IPS-18c (cell line): Measurements from ENCODE around the gene STIMATE.

ENCODE experiments used
- H3K4me3 ChIP-seq: 2 replicates; pipeline ENCODE4 v1.7.0; 2013; ENCODE audit warnings: low read depth, mild to moderate bottlenecking, low read length, moderate library complexity; ENCODE audit not compliant: insufficient read depth
- H3K9me3 ChIP-seq: one replicate; pipeline ENCODE4 v1.6.1; 2013; ENCODE audit warnings: mild to moderate bottlenecking, low read length, moderate library complexity; ENCODE audit not compliant: control insufficient read depth, insufficient read depth

The STIMATE gene

DNA sequence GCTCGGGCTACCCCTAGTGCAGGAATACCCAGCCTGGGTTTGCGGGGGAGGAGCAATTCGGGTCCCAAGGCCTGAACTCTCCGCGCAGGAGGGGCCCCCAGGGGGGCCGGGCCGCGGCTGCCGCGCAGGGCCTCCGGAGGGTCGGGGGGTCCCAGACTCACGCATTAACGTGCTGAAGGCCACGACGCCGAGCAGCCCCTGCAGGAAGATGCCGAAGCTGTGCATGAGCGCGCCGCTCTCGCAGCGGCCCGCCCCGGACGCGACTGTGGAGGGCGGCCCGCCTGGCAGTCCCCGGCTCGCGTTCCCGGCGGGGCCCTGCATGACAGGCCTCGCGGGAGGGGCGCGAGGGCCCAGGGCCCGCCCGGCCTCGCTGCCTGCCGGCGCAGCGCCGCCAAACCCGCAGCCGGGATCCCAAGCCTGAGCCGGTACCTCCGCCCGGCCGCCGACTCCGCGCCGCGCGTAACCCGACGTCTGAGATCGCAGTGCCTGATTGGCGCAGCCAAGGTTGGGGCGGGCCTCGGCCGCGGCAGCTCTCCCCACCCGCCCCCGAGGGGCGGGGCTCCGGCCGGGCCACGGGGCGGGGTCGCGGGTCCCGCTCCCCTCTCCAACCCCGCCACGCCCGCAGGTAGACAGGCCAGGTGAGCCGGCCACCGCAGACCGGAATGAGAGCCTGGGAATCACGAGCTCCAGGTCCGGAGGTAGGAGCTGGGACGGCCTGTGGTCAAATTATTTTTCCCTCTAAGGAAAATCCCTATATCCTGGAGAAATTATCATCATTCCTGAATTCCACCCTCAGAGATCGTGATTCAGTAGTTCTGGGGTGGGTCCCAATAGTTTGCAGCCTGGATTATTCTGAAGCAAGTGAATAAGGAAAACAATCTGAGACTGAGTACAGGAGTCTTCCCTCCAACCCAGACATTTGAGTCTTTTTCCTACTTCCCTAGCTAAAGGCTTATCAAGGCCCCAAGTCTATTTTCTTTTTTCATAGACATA, at the start of gene STIMATE:
Gene STIMATE, minus strand, starts transcription at position 419 of the 993 bp plus-strand sequence. Its CDS starts 98 bp downstream, at position 321.
- no peaks in the 10 kb centered on the region for H3K9me3 ChIP-seq
- H3K4me3 ChIP-seq, result peak within 1 kb of the TSS; percentile 87

DNA sequence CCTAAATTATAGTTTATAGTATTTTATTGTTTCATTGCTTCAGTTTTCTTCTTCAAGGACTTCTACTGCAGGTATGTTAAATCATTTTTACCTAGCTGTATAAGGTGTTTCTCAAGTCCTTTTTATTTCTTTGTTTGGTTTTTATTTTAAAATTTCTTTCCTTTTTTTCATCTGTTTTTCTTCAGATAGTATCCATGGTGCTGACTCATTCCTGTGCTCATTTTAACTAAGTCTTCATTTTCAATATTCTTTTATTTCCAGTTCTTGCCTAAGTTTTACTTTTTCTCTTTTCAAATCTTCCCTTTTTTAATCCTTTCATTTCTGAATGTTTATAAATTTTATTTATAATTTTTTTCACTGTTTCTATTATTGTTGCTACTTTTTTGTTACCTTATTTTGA, 42.3 kb upstream of the STIMATE start:
- H3K9me3 ChIP-seq, result no peaks in the 10 kb centered on the region
- H3K4me3 ChIP-seq, result no peak overlapping the region

DNA sequence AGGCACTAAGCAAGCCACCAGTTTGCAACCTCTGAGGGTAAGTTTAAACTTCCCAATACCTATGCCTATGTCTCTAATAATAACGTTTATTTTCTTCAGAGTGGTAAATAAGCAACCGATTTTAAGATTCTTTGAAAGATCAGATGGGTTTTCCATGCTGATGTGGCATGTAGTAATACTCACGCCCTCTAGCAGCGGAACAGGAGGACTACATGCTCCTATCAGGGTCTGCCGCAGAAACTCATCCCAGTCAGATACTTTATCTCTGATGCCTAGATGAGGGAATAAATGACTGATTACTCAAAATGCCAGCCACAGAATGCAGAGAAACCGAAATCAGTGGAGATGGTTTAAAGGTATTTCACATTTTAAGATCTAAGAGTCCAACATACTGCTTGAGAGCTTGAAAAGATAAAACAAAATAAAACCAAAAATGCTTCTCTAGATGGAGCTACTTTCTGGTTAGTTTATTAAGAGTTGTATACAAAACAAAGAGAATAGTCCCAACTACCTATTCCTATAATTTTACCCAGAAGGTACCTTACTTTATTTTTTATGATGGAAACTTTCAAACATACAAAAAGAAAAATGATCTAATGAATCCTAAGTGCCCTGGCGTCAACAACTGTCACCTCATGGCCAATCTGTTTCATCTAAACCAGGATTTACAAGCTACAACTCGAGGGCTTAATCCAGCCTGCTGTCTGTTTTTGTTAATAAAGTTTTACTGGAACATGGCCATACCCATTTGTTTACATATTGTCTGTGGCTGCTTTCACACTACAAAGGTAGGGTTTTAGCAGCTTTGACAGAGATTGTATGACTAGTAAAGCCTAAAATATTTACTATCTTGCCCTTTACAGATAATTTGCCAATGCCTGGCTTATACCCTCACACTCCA, 37.5 kb upstream of the STIMATE start:
- no peak overlapping the region for H3K4me3 ChIP-seq
- no peaks in the 10 kb centered on the region for H3K9me3 ChIP-seq

DNA sequence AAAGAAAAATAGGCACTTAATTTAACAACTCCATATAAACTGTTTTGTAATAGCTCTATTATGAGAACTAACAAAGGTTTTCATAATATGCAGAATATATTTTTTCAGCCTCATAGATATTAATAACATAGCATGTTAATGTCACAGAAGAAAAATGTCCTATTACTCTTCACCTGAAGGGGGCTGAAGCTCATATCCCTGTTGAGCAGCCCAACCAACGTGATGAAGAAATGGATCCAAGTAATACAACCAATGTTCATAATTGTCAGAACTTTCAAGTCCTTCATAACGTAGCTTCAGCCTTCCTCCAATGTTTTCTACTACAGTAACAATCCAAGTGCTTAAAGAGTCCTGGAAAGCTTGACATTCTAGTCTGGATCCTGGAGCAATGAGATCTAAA, 34.5 kb upstream of the STIMATE start:
- H3K9me3 ChIP-seq, result no peaks in the 10 kb centered on the region
- H3K4me3 ChIP-seq, result no peak overlapping the region

DNA sequence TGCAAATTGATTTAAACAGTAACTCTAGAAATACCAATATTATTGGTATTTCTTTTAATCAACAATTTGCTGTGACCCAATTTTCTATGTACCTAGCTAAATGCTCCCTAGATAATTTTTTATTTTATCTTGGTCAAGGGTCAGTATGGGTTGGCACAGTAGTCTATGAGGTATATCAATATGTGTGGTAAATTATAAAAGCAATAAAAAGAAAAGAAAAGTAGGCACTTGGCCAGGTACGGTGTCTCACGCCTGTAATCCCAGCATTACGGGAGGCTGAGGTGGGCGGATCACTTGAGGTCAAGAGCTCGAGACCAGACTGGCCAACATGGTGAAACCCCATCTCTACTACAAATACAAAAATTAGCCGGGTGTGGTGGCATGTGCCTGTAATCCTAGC, 34.0 kb upstream of the STIMATE start:
- Histone ChIP-seq H3K4me3 (no peak overlapping the region), H3K9me3 (no peaks in the 10 kb centered on the region)

DNA sequence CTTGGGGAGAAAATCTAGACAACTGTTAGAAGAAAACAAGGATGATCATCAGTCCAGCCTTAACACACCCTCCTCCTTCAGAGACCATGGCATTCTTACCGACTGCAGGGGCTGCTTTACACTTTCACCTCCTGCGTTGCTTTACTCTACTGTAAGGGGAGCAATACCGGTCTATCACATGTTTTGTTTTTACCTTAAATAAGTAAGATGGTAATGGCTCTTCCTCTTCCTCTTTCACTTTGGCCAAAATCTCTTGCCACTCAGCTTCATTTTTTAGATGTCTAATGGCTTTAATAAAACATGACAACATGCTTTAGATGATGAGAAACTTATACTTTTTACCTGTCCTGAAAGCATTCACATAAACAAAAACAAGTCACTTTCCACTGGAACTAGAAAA, 33.4 kb upstream of the STIMATE start:
- no peaks in the 10 kb centered on the region for H3K9me3 ChIP-seq
- no peak overlapping the region for H3K4me3 ChIP-seq

DNA sequence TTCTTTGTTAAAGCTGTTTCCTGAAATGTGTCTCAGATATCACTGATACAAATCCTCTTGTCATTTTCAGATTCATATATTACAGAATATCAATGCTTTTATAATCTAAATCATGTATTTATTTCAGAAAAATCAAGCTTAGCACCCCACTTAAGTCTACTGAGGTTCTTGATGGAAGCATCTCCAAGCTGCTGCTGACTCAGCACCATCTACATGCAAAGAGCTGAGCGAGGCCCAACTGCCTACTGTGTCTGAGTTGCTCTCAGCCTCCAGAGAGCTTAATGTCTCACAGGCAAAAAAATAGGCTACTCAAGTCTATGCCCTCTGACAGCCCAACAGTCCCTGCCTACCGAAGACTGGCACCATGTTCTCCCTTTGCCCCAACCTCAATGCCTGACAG, 29.2 kb upstream of the STIMATE start:
- Histone ChIP-seq H3K9me3 (no peaks in the 10 kb centered on the region), H3K4me3 (no peak overlapping the region)

DNA sequence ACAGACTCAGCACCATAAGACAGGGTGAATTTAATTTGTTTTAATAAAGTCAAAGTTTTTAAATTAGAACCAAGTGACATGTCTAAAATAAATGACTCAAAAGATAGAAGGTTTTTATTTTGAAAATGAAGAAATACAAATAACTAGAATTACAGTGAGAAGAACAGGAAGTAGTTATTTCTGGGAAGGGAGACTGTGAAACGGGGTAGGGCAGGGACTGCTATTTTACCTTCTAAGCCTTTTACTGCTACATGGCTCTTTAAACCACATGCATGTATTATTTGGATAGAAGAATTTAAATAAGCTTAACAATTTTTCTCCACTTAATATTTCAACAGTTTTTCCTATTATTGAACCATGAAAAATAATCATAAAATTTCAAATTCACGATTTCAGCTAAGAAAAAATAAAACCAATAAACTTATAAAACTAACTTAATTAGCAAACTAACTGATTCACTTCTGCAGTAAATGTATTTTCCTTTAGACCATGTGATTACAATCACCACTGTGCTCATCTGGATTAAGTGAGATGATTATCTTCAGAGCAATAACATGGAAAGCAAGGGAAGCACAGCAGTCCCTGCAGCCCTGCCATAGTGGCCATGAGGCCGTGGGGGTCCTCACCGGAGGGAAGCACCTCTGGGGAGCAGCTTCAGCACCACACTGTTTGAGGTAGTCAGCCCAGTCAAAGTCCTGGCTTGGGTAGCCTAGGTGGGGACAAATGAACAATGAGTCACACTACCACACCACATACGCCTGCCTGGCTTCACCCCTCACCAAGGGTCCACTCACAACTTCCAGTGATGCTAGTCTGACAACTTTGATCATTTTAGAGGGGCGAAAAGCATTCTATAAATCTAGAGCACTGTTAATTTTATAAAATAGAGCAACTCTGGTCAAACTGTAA, 28.3 kb upstream of the STIMATE start:
- no peaks in the 10 kb centered on the region for H3K9me3 ChIP-seq
- no peak overlapping the region for H3K4me3 ChIP-seq

DNA sequence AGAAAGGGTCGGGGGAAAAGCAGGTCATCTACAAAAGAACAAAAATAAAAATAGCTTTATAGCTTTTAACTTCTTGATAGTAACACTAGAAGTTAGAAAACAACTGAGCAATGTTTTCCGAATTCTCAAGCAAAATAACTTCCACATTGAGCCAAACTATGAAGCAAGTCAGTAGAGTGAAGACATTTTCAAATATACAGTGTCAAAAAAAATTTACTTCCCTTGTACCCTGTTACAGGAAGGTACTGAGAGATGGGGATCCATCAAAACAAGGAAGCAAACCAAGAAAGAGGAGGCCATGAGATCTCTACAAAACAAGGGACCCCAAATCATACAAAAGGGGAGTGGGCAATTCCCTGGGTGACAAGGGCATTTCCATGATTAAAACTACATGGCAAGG, 26.6 kb upstream of the STIMATE start:
- H3K9me3 ChIP-seq, result no peaks in the 10 kb centered on the region
- no peak overlapping the region for H3K4me3 ChIP-seq

DNA sequence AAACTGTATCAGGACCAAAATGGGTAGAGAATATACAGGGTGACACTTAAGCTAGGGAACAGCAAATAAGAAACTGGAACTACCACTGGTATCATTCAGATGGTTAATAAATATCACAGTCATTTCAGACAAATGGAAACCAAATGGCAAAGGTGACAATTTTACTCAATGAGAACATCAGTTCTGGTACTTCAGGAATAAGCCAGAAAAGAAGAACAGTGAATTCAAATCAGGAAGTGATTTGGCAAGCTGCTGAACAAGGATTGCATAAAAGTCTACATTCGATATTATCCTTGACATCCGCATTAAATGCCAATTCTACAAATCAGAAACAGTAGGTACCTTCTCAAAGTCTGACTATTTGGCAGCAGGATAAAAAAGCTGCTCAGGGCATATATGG, 23.5 kb upstream of the STIMATE start:
- H3K9me3 ChIP-seq, result no peaks in the 10 kb centered on the region

DNA sequence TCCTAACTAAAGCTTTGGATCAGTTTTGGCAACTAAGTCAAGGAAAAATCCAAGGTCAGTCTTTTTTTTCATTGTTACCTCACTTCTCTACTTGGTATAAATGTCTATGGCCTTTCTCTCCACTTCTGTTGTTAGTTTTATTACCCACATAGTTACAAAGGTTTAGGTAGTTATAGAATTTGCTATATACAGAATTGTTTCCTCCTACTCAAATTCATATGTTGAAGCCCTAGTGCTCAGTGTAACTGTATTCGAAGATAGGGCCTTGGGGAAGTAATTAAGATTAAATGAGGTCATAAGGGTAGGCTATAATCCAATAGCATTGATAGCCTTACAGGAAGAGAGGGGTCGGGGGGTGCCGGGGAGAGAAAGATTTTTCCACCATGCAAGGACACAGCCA, 19.7 kb upstream of the STIMATE start:
- no peaks in the 10 kb centered on the region for H3K9me3 ChIP-seq
- H3K4me3 ChIP-seq, result no peak overlapping the region

More for the DNA sequence above, 23.5 kb upstream of the STIMATE start:
- H3K4me3 ChIP-seq, result no peak overlapping the region

DNA sequence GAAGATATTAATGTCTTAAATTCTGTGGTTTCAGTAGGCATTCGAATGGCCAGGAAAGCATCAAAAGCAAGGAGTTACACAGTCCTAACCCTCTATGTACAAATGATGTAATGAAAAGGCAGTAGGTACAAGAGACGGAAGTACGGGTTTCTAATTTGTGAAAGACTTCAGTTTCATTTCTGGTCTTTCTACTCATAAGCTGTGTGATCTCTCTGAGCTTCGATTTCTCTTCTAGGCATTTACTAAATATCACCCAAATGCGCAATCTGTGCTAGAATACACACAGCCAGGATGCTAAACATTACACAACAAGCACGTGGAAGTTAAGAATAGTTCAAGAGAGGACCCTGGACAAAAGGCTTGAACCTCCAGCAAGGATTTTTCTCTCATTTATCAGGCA, 17.9 kb upstream of the STIMATE start:
- H3K4me3 ChIP-seq, result no peak overlapping the region
- no peaks in the 10 kb centered on the region for H3K9me3 ChIP-seq

DNA sequence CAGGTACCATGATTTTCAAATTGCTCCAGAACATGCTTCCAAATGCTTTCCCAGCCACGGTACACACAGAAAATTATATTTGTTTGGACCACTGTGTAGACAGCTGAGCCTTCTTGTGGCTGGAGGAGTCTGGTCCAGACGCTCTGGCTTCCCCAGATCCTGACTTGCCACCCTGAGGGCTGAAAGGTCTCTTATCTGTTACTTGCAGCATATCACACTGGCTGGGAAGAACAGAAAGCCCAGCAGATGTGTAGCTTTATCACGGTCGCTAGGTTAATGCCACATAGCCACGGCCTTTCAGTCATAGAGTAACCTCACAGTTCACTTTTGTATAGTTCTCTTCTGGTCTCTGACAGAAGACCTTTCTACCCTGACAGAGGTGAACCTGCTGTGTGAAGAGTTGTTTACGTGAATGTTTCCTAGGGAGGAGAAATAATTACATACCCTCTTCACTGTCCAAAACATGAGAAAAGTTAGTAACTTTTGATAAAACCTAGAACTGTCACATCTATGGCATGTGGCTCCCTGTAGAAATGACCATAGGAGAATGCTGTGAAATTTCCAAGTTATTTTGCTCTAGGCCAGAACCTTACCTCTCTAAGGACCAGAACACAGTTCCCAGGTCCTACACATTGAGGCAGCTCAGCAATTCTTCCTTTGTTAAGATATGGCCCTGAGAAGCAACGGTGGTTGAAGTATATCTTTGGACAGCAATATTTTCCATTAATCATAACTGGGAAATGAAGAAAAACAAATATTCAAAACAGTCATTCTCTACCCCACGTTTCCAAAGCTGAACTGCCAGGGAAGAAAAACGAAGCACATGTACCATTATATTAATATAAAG, 15.8 kb upstream of the STIMATE start:
- H3K9me3 ChIP-seq, result no peaks in the 10 kb centered on the region
- H3K4me3 ChIP-seq, result no peak overlapping the region

DNA sequence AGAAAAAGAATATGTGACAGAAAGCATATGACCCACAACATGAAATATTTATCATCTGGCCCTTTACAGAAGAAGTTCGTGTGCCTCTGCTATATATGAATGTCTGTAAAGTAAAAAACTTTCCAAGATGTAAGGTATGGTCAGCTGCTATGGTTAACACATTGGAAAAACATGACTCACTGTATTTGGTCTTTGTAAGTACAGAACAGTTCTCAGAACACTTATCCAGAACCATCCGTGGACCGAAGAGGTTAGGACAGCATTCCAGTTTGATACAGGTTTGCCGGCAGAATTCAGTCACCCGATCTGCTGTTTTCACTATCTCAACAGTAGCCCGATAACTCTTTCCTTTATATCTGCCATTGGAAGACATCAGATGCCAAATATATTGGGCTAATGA, 13.5 kb upstream of the STIMATE start:
- H3K9me3 ChIP-seq, result no peaks in the 10 kb centered on the region
- H3K4me3 ChIP-seq, result no peak overlapping the region

DNA sequence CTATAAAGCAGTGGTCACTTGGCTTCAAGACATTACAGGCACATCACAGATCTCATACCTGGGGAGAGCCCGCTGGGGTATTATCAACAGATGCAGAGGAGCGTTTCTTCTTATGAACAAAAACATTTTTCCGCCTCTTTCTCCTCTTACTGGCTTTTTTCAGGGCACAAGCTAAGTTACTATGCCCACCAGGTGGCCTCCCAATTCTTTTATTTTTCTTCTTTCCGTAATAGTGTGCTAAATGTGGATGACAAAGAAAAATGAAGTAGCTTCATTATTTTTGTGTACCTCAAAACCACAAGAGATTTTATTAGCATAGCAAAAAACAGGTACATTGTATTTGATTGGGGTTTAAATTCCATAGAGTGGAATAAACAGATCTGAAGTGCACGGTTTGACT, 10.1 kb upstream of the STIMATE start:
- Histone ChIP-seq H3K4me3 (no peak overlapping the region), H3K9me3 (no peaks in the 10 kb centered on the region)

DNA sequence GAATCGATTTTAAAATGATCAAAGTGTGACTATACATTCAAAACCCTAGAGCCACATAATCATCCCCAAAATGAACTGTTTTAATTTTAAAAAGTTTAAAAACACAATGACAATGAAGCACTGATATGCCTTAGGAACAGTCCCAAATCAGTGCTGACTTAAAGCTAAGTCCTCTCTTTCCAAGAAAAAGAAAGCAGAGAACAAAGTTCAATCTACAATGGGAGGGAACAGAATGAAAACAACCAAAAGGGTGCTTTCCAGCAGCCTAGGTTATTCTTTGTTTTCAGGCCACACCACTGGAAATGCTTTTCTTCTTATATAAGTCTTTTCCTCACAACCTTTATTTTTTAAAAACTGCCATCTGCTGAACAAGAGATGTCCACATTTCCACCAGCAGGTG, 7.2 kb upstream of the STIMATE start:
- Histone ChIP-seq H3K9me3 (no peaks in the 10 kb centered on the region), H3K4me3 (no peak overlapping the region)
